GM21786 (cell line): ENCODE measurements around the gene SLC22A5.

Experiments used
- ATAC-seq: cut with Tn5 transposase; IDR thresholded peaks from one replicate; pipeline ENCODE4 v1.9.1; 2021; ENCODE audit not compliant: unreplicated experiment

The SLC22A5 gene

DNA sequence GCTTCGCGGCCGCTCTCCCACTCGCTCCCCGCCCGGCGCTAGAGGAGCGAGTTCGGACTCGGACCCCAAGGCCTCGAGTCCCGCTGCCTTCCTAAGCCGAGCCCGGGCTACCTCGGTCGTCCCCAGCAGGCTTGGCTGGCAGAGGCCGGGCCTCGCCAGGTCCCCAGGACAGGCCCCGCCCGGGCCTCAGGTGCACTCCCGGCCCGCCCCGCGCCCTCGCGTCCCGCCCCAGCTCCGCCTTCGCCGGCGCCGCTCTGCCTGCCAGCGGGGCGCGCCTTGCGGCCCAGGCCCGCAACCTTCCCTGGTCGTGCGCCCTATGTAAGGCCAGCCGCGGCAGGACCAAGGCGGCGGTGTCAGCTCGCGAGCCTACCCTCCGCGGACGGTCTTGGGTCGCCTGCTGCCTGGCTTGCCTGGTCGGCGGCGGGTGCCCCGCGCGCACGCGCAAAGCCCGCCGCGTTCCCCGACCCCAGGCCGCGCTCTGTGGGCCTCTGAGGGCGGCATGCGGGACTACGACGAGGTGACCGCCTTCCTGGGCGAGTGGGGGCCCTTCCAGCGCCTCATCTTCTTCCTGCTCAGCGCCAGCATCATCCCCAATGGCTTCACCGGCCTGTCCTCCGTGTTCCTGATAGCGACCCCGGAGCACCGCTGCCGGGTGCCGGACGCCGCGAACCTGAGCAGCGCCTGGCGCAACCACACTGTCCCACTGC, at the start of gene SLC22A5:
TSS of gene SLC22A5 (plus strand) at position 237 of the 707 bp plus-strand sequence. CDS start at position 500, 263 bp downstream.
- ATAC-seq, result peak; percentile 91

DNA sequence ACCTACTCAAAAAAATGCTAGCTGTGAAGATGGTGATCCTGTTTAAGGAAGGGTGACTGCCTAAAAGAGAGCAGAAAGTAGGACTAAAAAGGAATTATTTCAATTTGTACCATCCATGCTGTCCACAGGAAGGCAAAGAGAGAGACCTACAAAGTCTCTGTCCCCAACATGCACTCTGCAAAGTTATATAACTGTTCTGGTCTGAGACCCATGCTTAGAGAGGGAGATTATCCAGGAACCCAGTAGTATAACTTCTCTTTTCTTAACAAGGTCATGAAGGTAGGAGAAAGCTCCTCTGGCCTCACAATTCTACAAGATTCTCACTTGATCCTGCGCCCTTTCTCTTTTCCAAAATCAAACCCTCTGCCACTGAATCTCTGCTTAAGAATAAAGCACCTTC, 49.5 kb upstream of the SLC22A5 start:
- ATAC-seq, result no peak

DNA sequence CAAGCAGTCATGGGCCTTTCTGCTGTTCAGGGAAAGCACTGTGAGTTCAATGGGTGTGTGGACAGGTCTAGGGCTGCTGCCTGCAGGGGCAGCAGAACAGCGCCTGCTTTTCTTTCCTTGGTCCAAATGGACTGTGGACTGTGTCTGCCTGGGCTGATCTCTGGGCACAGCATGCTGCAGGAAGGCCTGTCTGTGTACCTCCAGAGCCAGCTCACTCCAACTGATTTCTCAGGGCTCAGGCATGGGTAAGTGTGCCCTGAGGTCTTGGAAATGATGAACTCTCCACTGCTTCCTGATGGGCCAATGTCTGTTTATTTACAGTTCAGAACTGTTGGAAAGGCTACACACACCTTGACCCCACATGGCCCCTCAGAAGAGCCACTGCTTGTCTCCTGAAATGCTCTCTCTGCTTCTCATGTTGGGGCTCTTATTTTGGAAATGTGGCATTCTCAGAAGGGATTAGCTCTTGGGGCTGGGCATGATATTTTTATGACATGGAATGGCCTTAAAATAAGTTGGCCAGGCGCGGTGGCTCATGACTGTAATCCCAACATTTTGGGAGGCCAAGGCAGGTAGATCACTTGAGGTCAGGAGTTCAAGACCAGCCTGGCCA, 48.3 kb upstream of the SLC22A5 start:
- no peak for ATAC-seq

DNA sequence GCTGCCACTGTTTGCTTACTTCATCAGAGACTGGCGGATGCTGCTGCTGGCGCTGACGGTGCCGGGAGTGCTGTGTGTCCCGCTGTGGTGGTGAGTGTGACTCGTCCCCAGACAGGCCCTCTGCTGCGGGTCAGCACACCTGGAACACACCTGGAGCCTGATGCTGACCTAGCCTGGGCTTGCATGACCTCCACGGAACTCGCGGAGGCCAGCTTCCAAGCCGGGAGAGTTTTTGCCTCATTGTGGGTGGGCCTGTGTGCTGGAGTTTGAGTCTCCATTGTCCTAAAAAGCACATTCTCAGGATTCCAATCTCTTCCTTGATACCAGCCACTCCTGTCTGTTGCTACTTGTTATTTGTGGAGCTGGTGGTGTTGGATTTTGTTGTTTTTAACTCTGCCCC, 47.2 kb upstream of the SLC22A5 start:
- ATAC-seq, result no peak

DNA sequence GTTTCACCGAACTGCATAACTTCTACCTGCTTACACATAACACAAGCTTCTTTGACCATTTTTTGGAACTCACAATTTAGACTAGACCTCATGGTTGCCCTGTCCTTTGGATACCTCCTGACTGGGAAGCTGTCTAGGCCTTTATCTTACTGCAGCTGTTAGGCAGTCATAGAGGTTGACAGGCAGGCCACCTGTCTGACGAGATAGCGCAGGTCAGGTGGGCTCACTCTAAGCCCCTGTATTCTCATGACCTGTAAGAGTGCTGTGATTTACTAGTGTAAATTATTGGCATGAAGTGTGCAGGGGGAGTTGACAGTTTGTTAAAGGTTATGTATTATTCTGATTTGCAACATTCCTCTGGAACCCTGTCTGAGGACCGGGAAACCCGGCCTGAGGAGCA, 46.3 kb upstream of the SLC22A5 start:
- no peak for ATAC-seq

DNA sequence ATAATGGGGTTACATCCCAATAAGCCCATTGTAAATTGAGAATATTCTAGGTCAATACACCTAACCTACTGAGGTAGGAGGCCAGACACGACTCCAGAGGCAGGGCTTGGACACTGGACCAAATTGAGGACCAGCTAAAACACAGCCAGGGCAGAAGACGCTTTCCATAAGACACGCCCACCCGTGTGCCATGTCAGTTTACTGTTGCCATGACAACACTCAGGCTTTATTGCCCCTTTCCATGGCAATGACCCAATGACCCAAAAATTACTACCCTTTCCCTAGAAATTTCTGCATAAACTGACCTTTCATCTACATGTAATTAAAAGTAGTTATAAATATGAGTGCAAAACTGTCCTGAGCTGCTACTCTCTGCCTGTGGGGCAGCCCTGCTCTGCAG, 43.8 kb upstream of the SLC22A5 start:
- no peak for ATAC-seq

DNA sequence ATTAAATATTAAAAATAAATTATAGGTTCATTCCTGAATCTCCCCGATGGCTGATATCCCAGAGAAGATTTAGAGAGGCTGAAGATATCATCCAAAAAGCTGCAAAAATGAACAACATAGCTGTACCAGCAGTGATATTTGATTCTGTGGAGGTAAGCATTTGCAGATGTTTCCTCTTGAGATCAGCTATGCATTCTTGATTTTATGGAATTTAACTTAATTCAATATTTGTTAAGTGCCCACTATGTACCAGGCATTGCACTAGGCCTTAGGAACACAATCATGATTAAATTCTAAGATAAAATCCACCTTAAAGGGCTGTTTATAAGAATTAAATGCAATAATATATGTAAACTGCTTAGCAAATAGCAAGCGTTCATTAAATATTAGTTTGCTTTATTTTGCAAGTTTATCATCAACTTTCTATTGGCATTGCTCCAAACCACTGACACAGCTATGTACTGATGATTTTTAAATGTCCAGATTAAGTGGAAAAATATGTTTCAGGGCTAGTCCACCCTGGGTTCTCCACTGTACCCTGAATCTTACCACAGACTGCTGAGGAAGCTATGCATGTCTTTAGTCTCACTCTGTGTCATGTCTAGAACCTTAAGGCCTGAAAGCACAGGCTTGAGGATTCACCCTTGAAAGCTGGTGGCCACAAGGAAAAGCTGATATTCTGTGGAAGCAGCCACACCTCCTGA, 42.1 kb upstream of the SLC22A5 start:
- ATAC-seq, result no peak

DNA sequence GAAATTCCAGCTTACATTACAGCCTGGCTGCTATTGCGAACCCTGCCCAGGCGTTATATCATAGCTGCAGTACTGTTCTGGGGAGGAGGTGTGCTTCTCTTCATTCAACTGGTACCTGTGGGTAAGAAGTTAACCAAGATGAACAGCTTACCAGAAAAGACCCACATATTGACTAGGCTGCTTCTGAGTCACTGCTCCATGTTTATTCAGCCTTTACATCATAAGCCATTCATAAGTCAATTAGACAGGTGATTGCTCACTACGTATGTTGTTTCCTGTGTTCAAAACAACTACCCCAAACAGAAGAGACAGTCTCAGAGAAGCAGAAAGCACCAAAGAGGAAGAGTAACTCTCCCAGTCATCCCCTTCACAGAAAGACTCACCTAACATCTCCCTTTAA, 34.7 kb upstream of the SLC22A5 start:
- ATAC-seq, result peak; percentile 40

DNA sequence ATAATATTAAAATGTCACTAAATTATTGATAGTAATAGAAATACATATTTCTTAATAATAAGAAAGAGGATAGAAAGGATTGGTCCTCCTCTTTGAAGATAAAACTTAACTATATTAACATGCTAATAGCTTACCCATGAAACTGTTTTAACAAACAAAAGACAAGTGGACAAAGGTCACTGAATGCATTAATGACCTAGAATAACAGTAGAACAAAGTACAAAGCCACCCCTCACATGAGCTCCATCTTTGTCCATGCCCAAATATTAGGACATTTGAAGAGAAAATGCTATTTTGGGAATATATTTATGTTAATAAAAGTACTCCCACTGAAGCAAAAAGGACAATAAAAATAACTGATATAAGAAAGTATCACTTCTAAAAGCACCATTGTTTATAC, 34.1 kb upstream of the SLC22A5 start:
- no peak for ATAC-seq

DNA sequence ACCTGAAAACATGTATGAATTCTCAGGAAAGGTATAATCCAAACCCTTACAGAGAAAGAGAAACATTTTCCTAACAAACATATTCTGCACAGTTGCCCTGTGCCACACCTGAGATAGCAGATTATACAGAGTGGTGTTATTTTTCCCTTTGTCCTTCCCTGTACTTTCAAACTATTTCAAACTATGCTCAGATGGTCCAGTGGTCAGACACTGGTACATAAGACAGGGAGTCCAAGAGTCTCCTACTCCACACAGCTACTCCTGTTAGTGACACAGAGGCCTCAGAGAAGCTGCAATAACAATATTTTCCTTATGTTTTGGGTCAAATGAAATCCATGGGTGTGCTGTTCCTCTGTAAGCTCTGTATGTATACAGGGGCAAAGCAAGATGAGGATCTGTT, 30.0 kb upstream of the SLC22A5 start:
- ATAC-seq, result no peak

DNA sequence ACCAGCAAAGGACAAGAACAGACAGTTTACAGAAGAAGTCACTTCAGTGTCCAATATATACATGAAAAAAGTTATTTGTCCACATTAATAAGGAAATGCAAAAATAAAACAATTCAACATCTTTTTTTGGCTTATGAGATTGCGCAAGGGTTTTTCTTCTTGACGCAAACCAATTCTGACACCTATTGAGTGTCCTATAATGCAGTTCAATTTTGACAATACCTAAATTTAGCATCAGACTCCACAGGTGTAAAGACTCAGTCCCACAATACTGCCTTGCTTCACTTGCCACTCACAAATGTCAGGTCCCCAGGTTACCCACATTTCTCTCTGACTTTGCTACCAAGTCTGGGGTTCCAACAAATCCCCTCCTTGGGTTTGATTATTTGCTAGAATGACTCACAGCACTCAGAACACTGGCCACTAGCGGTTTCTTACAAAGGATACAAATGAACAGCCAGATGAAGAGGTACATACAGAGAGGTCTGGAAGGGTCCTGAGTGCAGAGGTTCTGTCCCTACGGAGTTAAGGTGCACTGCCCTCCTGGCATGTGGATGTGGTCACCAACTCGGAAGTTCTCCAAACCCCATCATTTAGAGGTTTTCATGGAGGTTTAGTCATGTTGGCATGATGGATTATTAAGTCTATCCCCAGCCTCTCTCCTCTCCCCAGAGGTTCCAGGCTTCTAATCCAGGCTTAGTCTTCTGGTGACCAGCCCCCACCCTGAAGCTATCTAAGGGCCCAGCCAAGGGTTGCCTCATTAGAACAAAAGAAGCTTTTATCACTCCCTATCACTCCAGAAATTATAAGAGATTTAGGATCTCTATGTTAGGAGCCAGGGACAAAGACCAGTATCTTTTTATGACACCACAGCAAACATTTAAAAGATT, 27.0 kb upstream of the SLC22A5 start:
- ATAC-seq, result no peak

DNA sequence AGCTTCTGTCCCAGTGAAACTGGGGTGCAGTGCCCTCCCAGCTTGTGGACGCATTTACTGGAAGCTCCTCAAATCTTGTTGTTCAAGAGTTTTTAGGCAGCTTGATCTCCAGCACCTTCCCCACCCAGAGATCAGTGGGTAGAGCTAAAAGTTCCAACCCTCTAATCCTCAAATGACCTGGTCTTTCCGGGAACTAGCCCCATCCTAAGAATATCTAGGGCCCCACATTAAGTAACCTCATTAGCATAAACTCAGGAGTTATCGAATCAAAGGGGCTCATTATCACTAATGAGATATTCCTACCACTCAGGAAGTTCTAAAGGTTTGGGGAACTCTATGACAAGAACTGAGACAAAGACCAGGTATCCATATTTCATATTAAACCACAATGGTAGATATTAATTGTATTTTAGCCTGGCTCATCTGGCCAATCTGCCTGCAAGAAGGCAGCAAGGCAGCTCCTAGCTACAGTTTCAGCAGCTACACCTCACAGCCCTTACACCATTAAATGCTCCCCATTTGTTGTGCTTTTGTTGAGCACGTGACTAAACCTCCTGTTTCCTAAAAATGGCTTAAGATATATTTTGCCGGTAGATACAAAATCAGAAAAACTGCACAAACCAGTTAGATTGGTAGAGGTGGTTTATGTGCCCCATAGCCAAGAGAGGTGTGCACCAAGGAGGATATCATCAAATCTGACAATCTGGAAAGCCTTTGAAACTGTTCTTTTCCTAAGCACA, 24.6 kb upstream of the SLC22A5 start:
- ATAC-seq, result no peak

DNA sequence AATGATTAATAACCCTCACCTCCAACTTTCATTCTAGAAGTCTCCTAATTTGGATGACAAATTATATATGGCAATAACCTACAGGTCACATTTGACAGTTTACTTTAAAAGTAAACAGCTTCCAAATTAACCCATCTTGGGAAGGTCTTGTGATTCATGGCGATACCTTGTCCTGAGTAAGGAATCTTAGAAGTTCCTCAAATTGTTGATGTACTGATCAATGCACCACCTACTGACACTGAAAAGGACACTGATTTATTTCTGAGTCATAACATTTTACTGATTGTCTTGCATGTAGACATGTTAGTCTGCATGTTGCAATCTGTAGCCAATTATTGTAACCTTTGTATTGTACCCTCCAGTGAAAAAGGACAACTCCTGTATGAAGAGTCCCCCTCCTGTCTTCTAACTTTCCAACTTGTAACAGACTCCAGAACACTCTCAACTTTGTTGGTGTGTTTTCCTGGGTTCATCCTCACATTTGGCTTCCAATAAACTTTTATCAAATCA, 16.0 kb upstream of the SLC22A5 start:
- no peak for ATAC-seq

DNA sequence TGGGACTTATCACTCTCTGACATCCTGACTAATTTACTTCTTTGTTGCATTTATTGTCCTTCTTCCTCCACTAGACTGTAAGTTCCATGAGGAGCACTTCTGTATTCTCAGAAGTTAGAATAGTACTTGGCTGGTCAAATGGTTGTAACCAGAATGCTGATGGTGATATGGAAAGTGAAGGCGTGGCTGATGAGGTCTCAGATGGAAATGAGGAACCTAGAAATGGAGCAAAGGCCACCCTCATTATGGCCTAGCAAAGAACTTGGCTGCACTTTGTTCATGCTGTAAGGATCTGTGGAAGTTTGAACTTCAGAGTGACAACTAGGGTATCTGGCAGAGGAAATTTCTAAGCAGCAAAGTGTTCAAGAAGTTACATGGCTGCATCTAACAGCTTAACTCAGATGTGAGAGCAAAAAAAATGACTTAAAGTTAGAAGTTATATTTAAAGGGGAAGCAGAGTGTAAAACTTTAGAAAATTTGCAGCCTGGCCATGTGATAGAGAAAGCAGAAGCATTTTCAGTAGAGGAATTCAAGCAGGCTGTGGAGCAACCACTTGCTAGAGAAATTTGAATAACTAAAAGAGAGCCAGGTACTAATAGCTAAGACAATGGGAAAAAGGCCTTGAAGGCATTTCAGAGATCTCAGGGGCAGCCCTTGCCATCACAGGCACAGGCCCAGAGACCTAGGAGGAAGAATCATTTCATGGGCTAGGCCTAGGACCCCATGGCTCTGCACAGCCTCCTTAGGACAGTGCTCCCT, 14.9 kb upstream of the SLC22A5 start:
- ATAC-seq, result no peak

DNA sequence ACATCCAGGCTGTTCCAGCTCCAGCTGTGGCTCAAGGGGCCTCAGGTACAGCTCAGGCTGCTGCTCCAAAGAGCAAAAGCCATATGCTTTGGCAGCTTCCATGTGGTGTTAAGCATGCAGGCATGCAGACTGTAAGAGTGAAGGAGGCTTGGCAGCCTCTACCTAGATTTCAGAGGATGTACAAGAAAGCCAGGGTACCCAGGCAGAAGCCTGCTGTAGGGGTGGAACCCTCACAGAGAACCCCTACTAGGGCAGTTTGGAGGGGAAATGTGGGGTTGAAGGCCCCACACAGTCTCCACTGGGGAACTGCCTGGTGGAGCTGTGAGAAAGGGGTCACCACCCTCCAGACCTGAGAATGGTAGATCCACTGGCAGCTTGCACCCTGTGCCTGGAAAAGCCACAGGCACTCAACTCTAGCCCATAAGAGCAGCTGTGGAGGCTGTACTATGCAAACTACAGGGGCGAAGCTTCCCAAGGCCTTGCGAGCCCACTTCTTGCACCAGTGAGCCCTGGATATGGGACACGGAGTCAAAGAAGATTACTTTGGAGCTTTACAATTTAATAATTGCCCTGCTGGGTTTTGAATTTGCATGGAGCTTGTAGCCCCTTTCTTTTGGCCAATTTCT, 14.3 kb upstream of the SLC22A5 start:
- no peak for ATAC-seq

DNA sequence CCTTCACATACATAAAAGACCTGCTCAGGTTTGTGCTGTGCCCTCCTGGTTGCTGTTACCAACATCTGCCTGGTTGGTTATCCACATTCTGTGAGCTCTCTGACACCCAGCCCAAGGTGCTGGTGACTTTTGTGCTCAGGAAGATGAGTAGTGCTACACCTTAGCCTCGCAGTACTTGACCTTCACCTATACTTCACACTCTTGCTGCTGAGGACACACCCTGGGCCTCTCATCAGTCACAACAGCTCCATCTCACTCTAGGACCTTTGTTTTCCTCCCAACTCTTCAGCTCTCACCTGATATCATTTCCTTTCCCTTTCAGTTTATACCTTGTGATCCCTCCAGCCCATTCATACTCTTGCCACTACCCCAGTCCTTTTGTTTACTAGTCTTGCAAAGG, 10.7 kb upstream of the SLC22A5 start:
- ATAC-seq, result no peak

DNA sequence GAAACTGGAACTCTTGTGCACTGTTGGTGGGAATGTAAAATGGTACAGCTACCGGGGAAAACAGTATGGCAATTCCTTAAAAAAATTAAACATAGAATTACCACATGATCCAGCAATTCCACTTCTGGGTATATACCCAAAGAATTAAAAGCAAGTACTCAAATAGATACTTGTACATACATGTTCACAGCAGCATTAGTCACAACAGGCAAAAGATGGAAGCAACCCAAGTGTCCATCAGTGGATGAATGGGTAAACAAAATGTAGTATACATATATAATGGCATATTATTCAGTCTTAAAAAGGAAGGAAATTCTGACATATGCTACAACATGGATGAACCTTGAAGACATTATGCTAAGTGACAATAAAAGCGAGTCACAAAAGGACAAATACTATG, 7.4 kb upstream of the SLC22A5 start:
- ATAC-seq, result no peak

DNA sequence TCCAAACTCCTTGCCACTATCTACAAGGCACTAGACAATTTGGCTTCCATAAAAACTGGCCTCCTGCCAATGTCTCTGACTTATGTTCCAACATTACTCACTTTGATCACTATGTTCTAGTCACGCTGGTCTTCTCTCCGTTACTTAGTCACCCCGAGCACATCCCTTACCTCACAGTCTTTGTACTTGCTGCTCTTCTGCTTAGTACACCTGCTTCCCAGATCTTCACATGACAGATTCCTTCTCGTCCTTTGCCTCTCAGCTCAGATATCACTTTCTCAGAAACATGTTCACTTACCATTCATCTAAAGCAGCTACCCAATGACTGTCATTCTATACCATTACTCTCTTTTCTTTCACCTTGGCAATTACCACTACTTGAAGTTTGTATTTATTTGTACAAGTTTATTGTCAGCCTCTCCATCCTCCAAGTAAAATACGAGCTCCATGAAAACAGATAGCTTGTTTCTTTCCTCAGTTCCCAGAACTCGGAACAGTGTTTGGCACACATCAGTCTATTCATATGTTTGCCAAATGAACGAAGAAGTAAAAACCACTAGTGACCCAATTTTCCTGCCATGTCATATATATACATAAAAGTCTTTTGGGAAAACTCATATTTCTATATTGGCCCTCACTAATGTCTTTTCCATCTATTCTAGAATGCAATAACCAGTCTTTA, 5.9 kb upstream of the SLC22A5 start:
- no peak for ATAC-seq

DNA sequence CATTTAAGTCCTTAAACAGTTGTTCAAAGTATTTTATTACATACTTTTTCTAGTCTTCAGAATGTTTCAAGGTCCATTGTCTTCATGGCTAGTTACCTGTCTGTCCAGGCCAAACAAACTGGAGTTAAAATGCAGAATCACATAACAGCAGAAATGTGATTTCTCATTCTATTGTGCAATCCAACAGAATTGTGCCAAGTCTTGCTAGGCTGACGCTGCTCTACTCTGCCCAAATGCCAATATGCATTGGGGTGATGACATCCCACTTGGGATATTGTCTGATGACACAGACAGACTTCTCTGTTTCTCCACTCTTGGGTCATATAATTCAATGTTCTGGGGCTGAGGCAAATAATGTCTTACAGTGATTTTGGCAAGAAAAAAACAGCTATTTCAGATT, 5.2 kb upstream of the SLC22A5 start:
- no peak for ATAC-seq
